T1000 (cell line): ENCODE measurements around the gene KCNJ14.

Source experiments
- DNase-seq: peaks from one replicate; lab custom pipeline; 2025; ENCODE audit warnings: mixed read lengths; lab: John Stamatoyannopoulos, UW

KCNJ14 gene

DNA sequence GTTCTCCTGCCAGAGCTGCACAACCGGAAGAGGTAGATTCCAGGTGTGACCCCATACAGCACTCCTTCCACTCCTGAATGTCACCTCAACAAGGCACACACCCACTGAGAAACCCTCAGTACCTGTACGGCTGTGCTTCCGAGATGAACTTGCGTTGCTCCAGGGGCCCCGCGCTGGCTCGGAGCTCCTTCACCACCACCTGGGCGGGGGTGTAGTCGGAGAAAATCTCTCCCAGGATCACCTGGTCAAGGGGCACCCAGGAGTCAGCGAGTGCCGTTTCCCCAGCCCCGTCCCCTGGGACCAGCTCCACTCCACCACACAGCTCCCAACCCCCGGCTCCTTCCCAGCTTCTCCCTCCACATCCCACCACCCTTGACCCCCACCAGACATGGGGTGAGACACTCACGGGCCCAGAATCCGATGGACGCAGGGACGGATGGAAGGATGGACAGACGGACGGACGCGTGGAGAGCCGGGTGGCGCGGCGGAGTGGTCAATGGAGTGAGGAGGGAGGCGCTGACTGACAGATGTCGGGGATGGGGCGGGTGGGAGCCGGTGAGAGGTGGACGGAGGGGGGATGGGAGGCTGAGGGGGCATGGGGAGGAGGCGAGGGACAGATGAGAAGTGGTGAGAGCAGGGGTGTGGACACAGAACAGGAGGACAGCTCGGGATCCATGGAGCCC is 53.5 kb downstream of the KCNJ14 start:
- DNase-seq, result no peak

- no peak for DNase-seq
Observed at GRCh38 chr19:48509467-48510194, 54.3 kb downstream of the KCNJ14 start.

- no peak for DNase-seq
Observed at GRCh38 chr19:48510421-48511268, 55.3 kb downstream of the KCNJ14 start.

DNA sequence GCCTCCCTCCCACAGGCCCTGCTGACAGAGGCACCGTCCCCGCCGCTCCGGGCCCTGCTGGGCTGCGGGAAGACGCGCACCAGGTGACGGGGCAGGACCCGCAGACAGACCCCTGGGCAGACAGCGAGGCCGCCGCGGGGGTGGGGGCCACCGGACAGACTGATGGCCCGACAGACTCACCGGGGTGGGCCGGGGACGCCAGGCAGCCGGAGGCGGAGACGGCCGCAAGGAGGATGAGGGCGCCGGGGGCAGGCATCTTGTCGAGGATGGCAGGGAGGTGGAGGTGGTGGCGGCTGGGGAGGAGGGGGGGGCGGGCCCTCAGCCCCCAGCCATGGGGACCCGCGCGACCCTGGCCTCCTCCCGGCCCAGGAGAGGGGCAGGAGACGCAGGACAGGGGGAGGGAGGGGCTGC is 56.0 kb downstream of the KCNJ14 start:
- no peak for DNase-seq

DNA sequence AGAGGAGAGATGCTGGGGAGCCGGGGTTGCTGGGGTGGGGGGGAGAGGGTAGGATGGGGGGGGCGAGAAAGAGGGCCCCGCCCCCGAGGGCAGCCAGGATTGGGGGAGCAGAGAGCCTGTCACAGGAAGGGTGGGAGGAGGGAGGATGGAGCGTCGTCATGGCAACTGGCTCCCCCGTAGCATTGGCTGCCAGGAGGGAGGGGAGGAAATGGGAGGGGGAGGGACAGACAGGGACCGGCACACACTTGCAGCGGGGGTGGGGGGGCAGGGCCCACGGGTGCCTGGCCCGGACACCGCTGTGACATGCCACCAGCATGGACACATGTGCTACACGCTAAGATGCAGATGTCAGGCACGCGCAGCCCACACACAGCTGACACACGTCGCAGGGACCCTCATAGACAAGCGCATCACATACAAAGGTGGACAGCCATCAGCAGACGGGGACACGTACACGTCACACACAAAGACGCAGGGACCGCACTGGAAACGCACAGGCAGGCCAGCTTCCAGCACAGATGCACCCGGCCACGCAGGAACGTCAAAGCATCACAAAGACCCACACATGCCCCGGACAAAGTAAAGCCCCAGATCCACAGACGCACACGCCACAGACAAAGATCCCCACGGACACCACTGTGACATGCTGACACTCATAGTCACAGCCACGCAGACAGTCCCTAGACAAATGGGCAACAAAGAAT is 56.6 kb downstream of the KCNJ14 start, which contains the start of gene LMTK3:
Gene LMTK3, minus strand, starts transcription at position 36 of the 704 bp plus-strand sequence. CDS start 259 bp downstream, outside the sequence.
- peak; percentile 13 for DNase-seq

DNA sequence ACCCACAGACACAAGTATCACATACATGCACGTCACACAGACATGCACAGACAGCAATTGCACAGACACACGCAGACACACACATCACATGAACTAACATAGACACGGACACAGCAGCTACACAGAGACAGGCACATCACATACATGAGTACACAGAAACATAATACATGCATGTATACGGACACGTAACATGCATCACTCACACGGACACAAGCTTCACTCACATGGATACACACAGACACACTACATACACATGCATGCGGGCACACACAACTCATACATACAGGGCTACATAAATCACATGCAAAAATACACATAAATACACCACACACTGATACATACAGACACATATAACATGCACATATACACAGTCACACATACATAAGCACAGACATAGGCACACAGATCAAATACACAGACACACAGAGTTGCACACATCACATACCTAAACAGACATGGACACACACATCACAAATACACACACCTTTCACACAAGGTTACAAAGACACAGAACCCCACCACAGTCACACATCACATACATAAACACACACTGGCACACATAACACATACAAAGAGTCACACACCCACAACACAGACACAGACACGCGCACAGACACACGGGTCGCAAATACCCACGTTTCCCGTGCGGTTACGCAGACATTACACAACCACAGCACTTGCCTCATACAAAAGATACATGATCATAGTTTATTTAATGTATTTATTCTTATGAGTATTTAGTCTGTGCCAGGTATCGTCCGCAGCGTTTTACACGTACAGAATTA is 57.3 kb downstream of the KCNJ14 start:
- no peak for DNase-seq

- DNase-seq, result no peak
Observed at GRCh38 chr19:48513289-48514122, 58.1 kb downstream of the KCNJ14 start.

DNA sequence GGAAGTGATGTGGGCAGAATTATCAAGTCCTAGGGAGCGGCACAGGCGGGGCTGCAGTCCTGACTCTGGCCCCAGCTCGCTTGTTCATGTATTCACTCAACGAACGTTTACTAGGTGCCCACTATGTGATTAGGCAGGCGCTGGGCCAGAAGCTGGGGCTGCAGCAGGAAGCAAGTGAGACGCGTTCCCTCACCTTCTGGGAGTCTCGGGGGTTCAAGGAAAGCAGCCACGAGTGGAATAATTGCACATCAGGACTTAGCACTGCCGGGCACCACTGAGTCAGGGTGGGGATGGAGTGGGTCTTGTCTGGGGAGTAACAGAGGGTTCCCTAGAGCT is 58.7 kb downstream of the KCNJ14 start:
- DNase-seq, result no peak

DNA sequence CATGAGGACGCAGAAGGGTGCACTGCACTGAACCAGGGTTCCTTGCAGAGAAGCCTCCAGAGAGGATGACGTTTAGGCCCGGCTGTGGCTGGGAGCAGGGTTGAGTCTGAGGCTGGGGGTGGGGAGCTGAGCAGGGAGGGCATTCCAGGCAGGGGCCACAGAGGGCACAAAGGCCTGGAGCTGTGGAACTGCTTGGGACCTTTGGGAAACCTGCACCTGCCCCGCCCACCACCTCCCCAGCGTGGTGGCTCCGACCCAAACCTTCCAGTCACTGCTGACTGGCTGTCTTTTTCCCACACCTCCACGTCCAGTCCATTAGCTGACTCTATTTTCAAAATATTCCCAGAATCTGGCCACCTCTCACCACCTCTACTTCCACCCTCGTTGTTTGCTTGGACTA is 61.2 kb downstream of the KCNJ14 start:
- DNase-seq, result no peak
